ENCODE data around the gene NUBPL.

Gene NUBPL

DNA sequence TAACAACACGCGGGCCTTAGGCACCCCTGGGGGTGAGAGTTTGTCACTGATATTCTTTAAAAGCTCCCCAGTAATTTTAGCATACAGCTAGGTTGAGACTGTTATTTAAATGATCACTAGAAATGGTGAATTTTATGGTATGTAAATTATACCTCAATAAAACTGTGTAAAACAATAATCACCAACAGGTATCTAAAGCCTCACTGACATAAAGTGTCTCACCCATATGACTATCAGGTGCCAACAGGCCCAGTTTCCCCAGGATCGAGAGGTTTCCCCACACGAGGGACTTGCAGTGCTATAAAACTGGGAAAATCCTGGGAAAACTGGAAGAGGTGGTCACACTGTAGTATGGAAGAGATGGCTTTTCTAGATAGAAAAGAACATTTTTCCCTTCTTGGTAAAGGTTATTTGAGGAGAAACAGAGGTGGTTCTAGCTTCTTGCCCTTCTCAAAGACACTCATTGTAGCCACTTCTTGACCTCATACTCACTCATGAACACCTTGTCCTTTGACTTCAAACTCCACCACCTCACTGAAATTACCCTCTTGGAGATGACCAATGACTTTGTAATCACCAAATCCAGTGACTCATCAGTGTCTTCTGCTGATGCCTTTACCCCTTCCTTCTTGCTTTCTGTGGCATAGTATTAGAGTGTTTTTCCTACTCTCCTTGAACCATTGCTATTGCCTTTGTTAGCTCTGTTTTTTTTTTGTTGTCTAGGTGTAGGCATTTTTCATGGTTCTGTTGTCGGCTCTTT lies 24.8 kb upstream of the NUBPL start:
- H3K27ac ChIP-seq, result no peak overlapping the region
- peaks cover 24% of the 10 kb centered on the region for H3K27me3 ChIP-seq
- no peak overlapping the region for H3K4me3 ChIP-seq (ENCODE audit: low read depth in 1 of 2, low read length in 1 of 2)
- no peaks in the 10 kb centered on the region for H3K4me1 ChIP-seq (ENCODE audit: control insufficient read depth in 1 of 2, insufficient read depth in 1 of 2, low read depth in 1 of 2, low read length in 1 of 2)
- TF ChIP-seq, protein P1, sequence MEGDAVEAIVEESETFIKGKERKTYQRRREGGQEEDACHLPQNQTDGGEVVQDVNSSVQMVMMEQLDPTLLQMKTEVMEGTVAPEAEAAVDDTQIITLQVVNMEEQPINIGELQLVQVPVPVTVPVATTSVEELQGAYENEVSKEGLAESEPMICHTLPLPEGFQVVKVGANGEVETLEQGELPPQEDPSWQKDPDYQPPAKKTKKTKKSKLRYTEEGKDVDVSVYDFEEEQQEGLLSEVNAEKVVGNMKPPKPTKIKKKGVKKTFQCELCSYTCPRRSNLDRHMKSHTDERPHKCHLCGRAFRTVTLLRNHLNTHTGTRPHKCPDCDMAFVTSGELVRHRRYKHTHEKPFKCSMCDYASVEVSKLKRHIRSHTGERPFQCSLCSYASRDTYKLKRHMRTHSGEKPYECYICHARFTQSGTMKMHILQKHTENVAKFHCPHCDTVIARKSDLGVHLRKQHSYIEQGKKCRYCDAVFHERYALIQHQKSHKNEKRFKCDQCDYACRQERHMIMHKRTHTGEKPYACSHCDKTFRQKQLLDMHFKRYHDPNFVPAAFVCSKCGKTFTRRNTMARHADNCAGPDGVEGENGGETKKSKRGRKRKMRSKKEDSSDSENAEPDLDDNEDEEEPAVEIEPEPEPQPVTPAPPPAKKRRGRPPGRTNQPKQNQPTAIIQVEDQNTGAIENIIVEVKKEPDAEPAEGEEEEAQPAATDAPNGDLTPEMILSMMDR (IDR thresholded peaks at IDR 0.05), result no peak
- no peaks in the 10 kb centered on the region for H3K36me3 ChIP-seq
- no peaks in the 10 kb centered on the region for H3K9me3 ChIP-seq

DNA sequence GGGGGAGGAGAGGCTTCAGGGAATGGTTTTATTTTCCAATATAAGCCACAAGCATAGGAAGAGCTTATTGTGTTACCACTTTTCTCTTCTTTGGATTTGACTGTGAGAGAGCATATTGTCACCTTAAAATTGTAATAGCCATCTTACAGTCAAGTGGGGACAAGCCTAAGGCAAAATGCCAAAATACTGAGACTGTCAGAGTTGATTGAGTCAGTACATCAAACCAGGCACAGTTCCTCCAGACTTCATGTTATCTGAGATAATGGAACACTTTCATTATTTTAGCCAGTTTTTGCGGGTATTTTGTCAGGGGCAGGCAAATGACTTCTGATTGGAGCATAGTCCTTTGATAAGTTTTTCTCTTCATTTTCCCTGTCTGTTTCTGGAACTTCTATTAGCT lies 19.5 kb upstream of the NUBPL start:
- H3K9me3 ChIP-seq, result no peaks in the 10 kb centered on the region
- no peaks in the 10 kb centered on the region for H3K36me3 ChIP-seq
- TF ChIP-seq, protein P1 (IDR thresholded peaks at IDR 0.05), result no peak
- H3K4me3 ChIP-seq (ENCODE audit: low read depth in 1 of 2, low read length in 1 of 2), result no peak overlapping the region
- H3K4me1 ChIP-seq (ENCODE audit: control insufficient read depth in 1 of 2, insufficient read depth in 1 of 2, low read depth in 1 of 2, low read length in 1 of 2), result no peaks in the 10 kb centered on the region
- no peak overlapping the region for H3K27ac ChIP-seq
- peaks cover 33% of the 10 kb centered on the region for H3K27me3 ChIP-seq

DNA sequence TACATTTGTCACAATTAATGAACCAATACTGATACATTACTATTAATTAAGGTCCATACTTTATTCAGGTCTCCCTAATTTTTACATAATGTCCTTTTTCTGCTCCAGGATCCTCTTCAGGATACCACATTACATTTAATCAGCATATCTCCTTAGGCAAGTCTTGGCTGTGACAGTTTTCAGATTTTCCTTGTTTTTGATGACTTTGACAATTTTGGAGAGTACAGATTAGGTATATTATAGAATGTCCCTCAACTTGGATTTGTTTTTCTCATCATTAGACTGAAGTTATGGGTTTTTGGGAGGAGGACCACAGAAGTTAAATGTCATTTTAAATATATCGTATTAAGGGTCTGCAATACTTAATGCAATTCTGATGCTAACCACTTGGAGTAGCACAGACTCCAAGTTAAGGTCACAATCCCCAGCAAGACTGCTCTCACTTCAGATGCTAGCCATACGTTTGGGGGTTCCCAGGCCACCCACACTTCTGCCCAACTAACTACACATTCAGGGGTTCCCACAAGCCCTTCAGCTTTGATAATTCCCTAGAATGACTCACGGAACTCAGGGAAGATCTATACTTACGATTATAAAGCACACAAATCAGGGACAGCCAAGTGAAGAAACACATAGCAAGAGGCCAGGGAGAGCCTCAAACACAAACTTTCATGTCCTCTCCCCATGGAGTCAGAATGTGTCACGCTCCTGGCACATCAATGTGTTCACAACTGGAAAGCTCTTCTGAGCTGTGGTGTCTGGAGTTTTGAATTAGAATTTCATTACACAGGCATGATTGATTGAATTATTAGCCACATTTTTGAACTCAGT lies 17.0 kb upstream of the NUBPL start:
- no peak overlapping the region for H3K4me3 ChIP-seq (ENCODE audit: low read depth in 1 of 2, low read length in 1 of 2)
- H3K27me3 ChIP-seq, result peaks cover 19% of the 10 kb centered on the region
- H3K36me3 ChIP-seq, result no peaks in the 10 kb centered on the region
- no peaks in the 10 kb centered on the region for H3K9me3 ChIP-seq
- no peak overlapping the region for H3K27ac ChIP-seq
- no peaks in the 10 kb centered on the region for H3K4me1 ChIP-seq (ENCODE audit: control insufficient read depth in 1 of 2, insufficient read depth in 1 of 2, low read depth in 1 of 2, low read length in 1 of 2)
- TF ChIP-seq, protein P1 (IDR thresholded peaks at IDR 0.05), result no peak

DNA sequence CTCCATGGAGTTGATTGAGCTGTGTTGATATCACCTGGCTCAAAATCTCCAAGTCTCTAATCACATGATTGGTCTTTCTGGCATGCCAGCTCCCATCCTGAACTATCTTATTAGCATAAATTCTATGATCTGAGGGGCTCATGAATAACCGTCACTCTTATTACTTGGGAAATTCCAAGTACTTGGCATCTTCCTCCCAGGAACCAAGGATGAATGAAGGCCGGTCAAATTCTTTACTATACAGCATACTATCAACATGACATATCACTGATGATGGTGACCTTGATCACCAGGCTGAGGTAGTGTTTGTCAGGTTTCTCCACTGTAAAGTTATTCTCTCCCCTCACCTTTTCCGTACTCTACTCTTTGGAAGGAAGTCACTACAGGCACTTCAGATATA lies 16.4 kb upstream of the NUBPL start:
- TF ChIP-seq, protein P1 (IDR thresholded peaks at IDR 0.05), result no peak
- Histone ChIP-seq H3K36me3 (no peaks in the 10 kb centered on the region), H3K4me3 (ENCODE audit: low read depth in 1 of 2, low read length in 1 of 2) (no peak overlapping the region)

DNA sequence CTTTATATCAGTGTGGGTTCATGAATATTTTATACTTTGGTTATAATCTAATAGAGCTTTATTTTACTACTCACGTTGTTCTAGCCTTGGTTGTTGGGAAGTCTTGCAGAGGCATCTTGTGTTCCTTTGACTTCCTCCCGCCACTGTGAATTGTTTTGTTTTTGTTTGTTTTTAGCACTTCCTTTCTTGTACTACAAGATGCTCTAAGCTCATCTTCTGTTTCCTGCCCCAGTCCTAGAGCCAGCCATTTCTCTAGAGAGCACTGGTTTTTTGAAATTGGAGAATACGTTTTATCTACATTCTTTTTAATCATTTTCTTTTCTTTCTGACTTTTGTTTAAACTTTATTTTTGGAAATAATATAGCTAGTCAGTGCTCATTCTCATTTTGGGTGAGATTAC lies 15.9 kb upstream of the NUBPL start:
- Histone ChIP-seq H3K27ac (no peak overlapping the region), H3K9me3 (no peaks in the 10 kb centered on the region), H3K27me3 (peaks cover 17% of the 10 kb centered on the region), H3K4me1 (ENCODE audit: control insufficient read depth in 1 of 2, insufficient read depth in 1 of 2, low read depth in 1 of 2, low read length in 1 of 2) (no peaks in the 10 kb centered on the region), H3K36me3 (no peaks in the 10 kb centered on the region), H3K4me3 (ENCODE audit: low read depth in 1 of 2, low read length in 1 of 2) (no peak overlapping the region)
- TF ChIP-seq, protein P1 (IDR thresholded peaks at IDR 0.05), result no peak

More for the DNA sequence above, 16.4 kb upstream of the NUBPL start:
- Histone ChIP-seq H3K4me1 (ENCODE audit: control insufficient read depth in 1 of 2, insufficient read depth in 1 of 2, low read depth in 1 of 2, low read length in 1 of 2) (no peaks in the 10 kb centered on the region), H3K27ac (no peak overlapping the region), H3K27me3 (peaks cover 17% of the 10 kb centered on the region), H3K9me3 (no peaks in the 10 kb centered on the region)

All from neutrophil (primary cell).